Activated CD4-positive, CD25-positive, alpha-beta regulatory T cell treated with anti-CD3 and anti-CD28 coated beads, Interleukin-2, amount 50 U/mL, for 16 hours (primary cell): ENCODE measurements around the gene AGPAT4.

Experiments used
- DNase-seq: peaks from one replicate; pipeline ENCODE4 v3.0.0-alpha.2; 2020; ENCODE audit warnings: low read depth, low spot score

AGPAT4 gene

DNA sequence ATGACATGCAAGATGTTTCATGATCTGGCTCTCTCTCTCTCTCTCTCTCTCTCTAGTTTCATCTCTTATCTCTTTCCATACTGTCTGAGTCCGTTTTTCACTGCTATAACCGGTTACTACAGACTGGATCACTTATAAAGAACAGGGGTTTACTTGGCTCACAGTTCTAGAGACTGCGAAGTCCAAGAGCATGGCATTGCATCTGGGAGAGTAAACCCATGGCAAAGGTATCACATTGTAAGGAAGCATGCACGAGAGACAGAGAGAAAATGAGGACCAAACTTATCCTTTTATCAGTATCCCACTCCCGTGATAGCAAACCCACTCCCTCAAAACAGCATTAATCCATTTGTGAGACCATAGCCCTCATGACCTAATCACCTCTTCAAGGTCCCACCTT is 7.2 kb upstream of the AGPAT4 start:
- DNase-seq = no peak

DNA sequence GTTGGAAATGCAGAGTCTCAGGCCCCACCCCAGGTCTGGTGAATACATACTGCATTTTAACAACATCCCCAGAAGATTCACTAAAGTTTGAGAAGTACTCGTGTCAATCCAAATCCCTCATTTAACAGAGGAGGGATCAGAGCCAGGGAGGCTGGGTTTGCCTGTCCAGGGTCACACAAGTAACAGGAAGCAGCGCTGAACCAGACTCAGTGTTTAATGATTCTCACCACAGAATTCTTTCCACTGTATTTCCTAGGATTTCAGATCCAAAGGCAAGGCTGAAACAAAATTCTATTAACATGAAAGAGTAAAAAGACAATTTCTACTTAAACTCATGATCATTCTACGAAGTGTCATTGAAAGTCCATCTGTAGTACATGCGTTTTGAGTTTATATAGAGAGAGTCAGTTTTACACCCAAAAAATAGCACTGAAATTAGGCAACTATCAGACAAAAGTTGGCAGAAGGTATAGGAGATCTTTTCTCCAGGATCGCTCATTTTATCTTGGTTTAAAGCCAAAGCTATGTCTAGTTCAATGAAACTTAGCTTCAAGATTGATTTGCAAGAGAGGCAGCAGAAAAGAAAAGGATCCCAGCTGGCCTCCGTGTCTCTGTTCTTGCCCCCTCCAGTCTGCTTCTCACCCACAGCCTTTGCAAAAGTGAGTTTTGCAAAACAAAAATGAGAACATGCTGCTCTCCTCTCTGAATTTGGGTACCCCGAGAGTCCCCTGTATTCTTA is 6.0 kb upstream of the AGPAT4 start:
- no peak for DNase-seq

DNA sequence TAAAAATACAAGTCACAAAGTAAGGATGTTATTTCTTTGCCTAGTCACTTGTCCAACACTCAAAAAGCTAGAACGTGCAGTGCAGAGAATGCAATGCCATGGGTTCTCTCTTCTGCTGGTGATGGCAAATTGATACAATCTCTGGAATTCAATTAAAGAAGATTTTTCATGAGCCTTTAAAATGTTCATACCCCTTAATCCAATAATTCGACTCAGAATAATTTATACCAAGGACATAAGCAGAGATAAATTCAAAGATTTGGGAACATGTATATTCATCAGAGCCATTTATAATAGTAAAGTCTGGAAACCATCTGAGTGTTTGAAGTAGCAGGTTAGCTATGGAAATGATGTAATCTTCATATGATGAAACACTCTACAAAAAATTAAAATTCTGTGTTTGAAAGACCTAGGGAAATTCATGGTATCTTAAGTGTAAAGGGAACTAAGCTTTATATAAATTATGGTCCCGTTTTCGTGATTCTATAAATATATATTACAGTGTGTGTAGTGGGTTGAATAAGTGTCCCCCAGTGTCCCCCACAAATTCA is 2.8 kb upstream of the AGPAT4 start:
- no peak for DNase-seq

GRCh38 chr6:161274898-161275297 is 1.0 kb upstream of the AGPAT4 start:
- DNase-seq = no peak

DNA sequence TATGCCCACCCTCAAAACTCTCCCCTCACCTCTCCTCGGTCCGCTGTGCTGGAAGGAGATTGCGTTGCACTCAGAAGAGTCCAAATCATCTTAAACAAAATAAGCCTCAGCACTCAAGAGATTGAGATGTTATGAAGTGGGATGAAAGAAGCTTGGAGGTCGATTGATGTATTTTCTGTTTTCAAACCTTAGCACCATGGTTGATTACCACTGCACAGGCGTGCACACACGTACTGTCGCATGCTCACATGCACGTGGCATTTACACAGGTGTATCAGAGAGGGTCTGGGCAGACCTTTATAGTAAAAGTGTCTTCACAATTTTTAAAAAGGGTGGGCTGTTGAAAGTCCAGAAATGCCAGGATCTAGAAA is 612 bp upstream of the AGPAT4 start:
- no peak for DNase-seq

- DNase-seq = no peak
Measured at GRCh38 chr6:161273274-161273751, 548 bp downstream of the AGPAT4 start.

- no peak for DNase-seq
Measured at GRCh38 chr6:161272635-161273273, 1.1 kb downstream of the AGPAT4 start.

- no peak for DNase-seq
Measured at GRCh38 chr6:161271343-161272030, 2.4 kb downstream of the AGPAT4 start.

- no peak for DNase-seq
Measured at GRCh38 chr6:161270116-161270515, 3.7 kb downstream of the AGPAT4 start.

GRCh38 chr6:161269310-161269709 is 4.6 kb downstream of the AGPAT4 start:
- DNase-seq = no peak

DNA sequence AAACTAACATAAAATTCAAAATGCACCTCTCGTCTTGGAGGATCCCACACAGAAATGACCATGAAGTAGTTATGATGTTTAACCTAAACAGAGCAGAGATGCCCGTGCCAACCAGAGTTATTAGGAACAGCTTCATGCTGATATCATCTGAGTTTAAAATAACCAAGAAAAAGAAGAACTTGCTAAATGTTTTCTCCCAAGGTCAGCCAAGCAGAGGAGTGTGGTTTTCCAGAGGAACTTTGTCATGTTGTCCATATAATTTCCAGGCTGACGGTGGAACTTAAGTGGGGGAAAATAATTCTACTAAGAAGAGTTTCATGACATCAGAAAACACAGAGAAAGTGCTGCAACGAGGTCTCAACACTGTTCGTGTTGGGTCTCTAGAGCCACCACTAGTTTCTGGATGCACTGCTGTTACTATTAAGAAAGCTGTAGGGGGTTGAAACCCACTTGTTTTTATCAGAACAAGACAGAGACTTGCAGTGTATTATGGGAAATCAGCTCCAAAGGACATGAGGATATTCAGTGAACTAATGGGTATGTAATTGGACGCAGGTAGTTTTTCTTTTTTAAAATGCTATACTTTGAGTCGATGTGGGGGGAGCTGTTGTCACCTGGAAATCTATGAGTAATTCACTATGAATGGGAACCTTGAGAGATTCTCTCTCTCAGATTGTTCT is 5.2 kb downstream of the AGPAT4 start:
- DNase-seq = no peak

DNA sequence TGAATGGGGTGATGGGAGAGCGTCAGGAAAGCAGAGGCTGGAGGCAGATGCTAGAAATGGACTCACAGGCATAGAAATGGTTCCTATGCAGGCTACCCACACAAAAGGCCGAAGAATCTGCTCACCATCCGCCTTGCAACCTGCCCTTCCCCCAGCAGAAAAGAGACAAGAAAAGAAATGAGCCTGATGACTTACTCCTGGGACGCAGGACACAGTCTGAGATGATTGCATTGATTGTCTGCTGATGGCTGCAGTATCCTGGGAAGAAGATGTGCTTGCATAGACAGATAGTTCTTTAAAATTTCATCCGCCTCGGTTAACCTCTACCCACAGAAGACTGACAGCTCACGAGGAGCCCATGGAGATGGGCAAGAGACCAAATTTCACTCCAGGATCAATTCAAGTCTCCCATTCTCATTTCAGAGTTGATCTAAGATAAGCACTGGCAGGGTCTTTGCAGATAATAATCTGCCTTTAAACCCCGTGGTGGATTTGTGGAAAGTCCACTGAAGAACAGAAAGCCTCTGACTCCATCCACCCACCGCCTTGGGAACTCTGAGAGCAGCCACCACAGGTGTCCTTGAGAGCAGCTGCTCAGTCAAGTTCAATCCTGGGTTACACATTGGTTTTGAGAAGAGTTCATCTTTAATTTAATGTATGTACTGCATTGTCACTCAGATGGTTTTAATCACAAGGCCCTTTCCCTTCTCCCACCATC is 7.2 kb downstream of the AGPAT4 start:
- DNase-seq = no peak

GRCh38 chr6:161265975-161266374 is 7.9 kb downstream of the AGPAT4 start:
- DNase-seq = no peak

GRCh38 chr6:161265554-161265953 is 8.3 kb downstream of the AGPAT4 start:
- DNase-seq = no peak

DNA sequence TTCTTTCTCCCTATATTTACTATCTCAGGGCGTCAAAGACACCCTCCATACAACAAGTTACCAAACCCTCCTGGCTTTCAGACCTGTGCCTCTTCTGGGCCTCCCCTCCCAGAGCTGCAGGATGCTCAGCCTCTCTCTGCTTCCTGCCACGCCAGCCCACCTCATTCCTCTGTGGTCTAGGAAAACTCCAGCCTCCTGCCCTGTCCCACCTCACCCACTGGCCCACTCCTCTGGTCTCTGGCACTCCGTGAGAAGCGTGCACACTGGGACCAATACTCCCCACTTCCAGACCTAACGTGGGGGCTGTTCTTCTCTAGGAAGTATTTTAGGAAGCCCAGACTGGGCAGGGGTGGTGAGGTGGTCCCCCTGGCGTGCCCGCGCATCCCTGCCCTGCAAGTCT is 9.7 kb downstream of the AGPAT4 start:
- DNase-seq = no peak

DNA sequence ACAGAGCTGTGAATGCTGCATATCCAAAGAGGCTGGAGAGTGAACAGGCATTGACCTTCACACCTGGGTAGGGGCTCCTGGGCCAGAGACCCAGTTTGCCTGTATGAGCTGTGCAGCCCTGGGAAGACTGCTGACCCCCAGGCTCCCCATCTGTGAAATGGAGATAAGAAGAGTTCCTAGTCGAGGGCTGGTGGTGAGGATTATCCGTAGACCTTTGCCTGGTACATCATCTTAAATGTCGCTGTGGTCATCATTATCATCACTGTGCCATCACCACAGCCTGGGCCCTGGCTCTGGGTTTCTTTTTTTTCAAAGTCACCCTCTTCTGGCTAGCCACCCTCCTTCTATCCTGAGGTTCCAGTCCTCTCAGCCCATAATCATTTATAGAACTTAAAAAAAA is 12.0 kb downstream of the AGPAT4 start:
- DNase-seq = no peak

GRCh38 chr6:161261325-161261724 is 12.5 kb downstream of the AGPAT4 start:
- no peak for DNase-seq

GRCh38 chr6:161259302-161259701 is 14.6 kb downstream of the AGPAT4 start:
- no peak for DNase-seq

GRCh38 chr6:161257793-161258457 is 15.9 kb downstream of the AGPAT4 start:
- DNase-seq = no peak

DNA sequence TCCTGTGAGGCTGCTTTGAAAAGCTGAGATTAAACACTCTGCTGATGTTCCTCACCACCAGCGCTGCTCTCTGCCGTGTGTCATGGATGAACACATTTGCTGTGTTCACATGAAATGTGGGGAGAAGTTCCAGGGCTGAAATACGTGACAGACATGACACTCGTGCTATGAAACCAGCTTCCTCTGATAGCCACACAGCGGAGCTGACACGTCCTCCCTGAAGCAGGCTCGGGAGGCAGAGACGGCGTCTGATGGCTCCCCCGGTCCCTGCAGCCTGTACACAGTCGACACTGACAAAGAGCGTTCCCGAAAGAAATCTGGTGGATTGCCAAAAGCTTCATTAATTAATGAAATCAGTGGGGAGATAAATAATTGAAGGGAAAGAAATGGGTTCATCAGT is 17.5 kb downstream of the AGPAT4 start:
- no peak for DNase-seq

DNA sequence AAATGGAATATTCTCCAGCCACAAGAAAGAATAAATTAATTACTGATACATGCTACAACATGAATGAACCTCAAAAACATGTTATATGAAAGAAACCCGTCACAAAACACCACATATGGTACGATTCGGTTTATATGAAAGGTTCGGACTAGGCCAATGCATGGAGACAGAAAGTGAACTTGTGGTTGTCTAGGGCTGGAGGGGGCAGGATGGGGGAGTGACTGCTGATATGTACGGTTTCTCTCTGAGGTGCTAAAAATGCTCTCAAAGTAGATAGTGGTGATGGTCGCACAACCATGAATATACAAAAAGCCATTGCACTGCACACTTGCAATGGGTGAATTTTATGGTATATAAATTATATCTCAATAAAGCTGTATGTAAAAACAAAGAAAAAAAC is 18.3 kb downstream of the AGPAT4 start:
- DNase-seq = no peak
